Upper lobe of left lung (tissue), 6 donors: ENCODE measurements around the gene PBXIP1. TPM values are rescaled to one million over a fixed set of nuclear protein-coding genes. Genes with fewer than 3 reads are reported as not detected.
"Not testable (repeated sequence)": the region's sequence is repeated elsewhere in the genome, so short reads cannot be mapped to it uniquely, and the experiment has no call there.

ENCODE experiments used
- ATAC-seq, 2 donors: fragments of 200-7000 bp; cut with Tn5 transposase; one replicate each; pipeline ENCODE4 v1.9.1; 2022; ENCODE audit warnings: mild to moderate bottlenecking in 2 of 2, moderate library complexity in 2 of 2; ENCODE audit not compliant: low FRiP score in 2 of 2
- DNase-seq, 2 donors: peaks; one replicate each; pipeline ENCODE4 v3.0.0-alpha.2; 2019 to 2020
- H3K27ac ChIP-seq, 4 donors: fragments of 200-600 bp; sonication (generic); one replicate each; pipeline ENCODE4 v1.5.1; 2016 to 2019
- H3K27me3 ChIP-seq, 4 donors: fragments of 200-600 bp; sonication (generic); one replicate each; pipeline ENCODE4 v1.5.1; 2017 to 2019
- H3K36me3 ChIP-seq, 4 donors: fragments of 200-600 bp; sonication (generic); one replicate each; pipeline ENCODE4 v1.5.1; 2016 to 2019
- H3K4me1 ChIP-seq, 4 donors: fragments of 200-600 bp; sonication (generic); one replicate each; pipeline ENCODE4 v1.5.1; 2018 to 2019
- H3K4me3 ChIP-seq, 4 donors: fragments of 200-600 bp; sonication (generic); one replicate each; pipeline ENCODE4 v1.5.1; 2017 to 2019; ENCODE audit warnings: mild to moderate bottlenecking in 2 of 4, moderate library complexity in 1 of 4
- H3K9me3 ChIP-seq, 4 donors: fragments of 200-600 bp; sonication (generic); one replicate each; pipeline ENCODE4 v1.5.1; 2018 to 2019
- EP300 ChIP-seq, 4 donors: sonication (generic); formaldehyde crosslinking; IDR thresholded peaks; one replicate each; pipeline ENCODE4 v1.5.1; 2017; ENCODE audit warnings: antibody characterized with exemption in 4 of 4, control low read depth in 2 of 4
- POLR2A ChIP-seq, 4 donors: fragments of 450-650 bp; IDR thresholded peaks; one replicate each; pipeline ENCODE4 v1.5.1; 2016 to 2017; ENCODE audit warnings: antibody characterized with exemption in 4 of 4, mild to moderate bottlenecking in 2 of 4
- POLR2AphosphoS5 ChIP-seq, 2 donors: sonication (generic); formaldehyde crosslinking; IDR thresholded peaks; one replicate each; pipeline ENCODE4 v1.5.1; 2017; ENCODE audit warnings: antibody characterized with exemption in 2 of 2
- WGBS, 2 donors: methylation state at CpG; one replicate each; pipeline ENCODE4 v1.1.5; 2017 to 2018; 5-methylcytosine and 5-hydroxymethylcytosine counted together
- total RNA-seq, 6 donors: library from RNA; depleted of rRNA in 4 of 6; stranded (reverse); fragments of >200 nt in 4 of 6; gene quantifications; one replicate each; pipeline versions ENCODE4 v1.1.0 to v1.2.1, GENCODE V29; 2016 to 2021
- TF ChIP-seq, protein P1 (sequence below), 6 experiments: fragments of 450-650 bp in 4 of 6; fragments of 200-600 bp in 2 of 6; sonication (generic) in 2 of 6; IDR thresholded peaks; one replicate each; pipeline ENCODE4 v1.5.1; 2016 to 2019; ENCODE audit warnings: antibody characterized with exemption in 6 of 6
- donor health status: DM: no; HTN: no; CAD: no; lungs with moderate emphysema.
- donor health status: DM: no; HTN: yes; CAD: no; lungs with severe emphysema.

Gene PBXIP1
- total RNA-seq, 6 donors from 2014 or later = 72.1 to 108 (median 83.7) TPM

DNA sequence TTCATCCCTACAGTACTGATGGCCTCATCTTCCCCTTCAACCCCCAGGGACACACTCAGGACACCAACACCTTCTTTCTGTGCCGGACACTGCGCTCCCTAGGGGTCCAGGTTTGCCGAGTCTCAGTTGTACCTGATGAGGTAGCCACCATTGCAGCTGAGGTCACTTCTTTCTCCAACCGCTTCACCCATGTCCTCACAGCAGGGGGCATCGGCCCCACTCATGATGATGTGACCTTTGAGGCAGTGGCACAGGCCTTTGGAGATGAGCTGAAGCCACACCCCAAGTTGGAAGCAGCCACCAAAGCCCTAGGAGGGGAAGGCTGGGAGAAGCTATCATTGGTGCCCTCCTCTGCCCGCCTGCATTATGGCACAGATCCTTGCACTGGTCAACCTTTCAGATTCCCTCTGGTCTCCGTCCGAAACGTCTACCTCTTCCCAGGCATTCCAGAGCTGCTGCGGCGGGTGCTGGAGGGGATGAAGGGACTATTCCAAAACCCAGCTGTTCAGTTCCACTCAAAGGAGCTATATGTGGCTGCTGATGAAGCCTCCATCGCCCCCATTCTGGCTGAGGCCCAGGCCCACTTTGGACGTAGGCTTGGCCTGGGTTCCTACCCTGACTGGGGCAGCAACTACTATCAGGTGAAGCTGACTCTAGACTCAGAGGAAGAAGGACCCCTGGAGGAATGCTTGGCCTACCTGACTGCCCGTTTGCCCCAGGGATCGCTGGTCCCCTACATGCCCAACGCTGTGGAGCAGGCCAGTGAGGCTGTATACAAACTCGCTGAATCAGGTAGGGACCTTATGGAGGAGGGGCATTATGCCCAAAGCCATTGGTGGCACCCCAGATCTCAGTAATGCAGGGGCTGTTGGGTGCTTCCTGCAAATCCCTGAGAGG is 32.4 kb upstream of the PBXIP1 start:
- no peak overlapping the region for H3K4me3 ChIP-seq
- WGBS, 2 donors = 85 to 88% methylated on average over 7 to 17 of the region's 17 CpGs
- no peak for ATAC-seq
- no peak overlapping the region for H3K27ac ChIP-seq
- no peak for DNase-seq
- TF ChIP-seq, protein P1, sequence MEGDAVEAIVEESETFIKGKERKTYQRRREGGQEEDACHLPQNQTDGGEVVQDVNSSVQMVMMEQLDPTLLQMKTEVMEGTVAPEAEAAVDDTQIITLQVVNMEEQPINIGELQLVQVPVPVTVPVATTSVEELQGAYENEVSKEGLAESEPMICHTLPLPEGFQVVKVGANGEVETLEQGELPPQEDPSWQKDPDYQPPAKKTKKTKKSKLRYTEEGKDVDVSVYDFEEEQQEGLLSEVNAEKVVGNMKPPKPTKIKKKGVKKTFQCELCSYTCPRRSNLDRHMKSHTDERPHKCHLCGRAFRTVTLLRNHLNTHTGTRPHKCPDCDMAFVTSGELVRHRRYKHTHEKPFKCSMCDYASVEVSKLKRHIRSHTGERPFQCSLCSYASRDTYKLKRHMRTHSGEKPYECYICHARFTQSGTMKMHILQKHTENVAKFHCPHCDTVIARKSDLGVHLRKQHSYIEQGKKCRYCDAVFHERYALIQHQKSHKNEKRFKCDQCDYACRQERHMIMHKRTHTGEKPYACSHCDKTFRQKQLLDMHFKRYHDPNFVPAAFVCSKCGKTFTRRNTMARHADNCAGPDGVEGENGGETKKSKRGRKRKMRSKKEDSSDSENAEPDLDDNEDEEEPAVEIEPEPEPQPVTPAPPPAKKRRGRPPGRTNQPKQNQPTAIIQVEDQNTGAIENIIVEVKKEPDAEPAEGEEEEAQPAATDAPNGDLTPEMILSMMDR (IDR thresholded peaks at IDR 0.05) = no peak
- TF ChIP-seq EP300 (IDR thresholded peaks at IDR 0.05) = no peak
- TF ChIP-seq POLR2AphosphoS5 (IDR thresholded peaks at IDR 0.05) = no peak
- TF ChIP-seq POLR2A (IDR thresholded peaks at IDR 0.05) = no peak
- no peaks in the 10 kb centered on the region for H3K9me3 ChIP-seq
- H3K4me1 ChIP-seq = peaks cover 10 to 23% (median 12%) of the 10 kb centered on the region in 4 donors
- H3K27me3 ChIP-seq = no peaks in the 10 kb centered on the region
- peaks cover 0 to 49% (median 23%) of the 10 kb centered on the region in 4 donors for H3K36me3 ChIP-seq

DNA sequence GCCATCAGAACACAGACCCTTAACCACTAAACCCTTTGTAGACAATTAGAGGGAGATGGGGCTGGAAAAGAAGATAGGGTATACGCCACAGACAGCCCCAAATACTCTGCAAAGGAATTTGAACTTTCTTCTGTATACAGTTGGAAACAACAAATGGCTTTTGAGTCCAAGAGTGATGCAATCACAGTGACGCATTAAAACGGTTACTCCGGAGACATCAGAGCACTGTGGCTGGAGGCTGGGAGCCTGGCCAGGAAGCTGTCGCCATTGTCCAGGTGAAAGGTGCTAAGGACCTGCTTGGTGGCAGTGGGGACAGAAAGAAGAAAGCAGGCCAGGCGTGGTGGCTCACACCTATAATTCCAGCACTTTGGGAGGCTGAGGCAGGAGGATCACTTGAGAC is 31.4 kb upstream of the PBXIP1 start:
- TF ChIP-seq POLR2A (IDR thresholded peaks at IDR 0.05) = no peak
- Histone ChIP-seq H3K36me3 (peaks cover 0 to 42% (median 21%) of the 10 kb centered on the region in 4 donors), H3K4me3 (no peak overlapping the region), H3K27me3 (no peaks in the 10 kb centered on the region), H3K27ac (no peak overlapping the region), H3K4me1 (peaks cover 14 to 28% (median 16%) of the 10 kb centered on the region in 4 donors), H3K9me3 (no peaks in the 10 kb centered on the region)
- 66 to 75% methylated on average over 6 of the region's 6 CpGs for WGBS, 2 donors
- ATAC-seq (no peak), DNase-seq (no peak)

DNA sequence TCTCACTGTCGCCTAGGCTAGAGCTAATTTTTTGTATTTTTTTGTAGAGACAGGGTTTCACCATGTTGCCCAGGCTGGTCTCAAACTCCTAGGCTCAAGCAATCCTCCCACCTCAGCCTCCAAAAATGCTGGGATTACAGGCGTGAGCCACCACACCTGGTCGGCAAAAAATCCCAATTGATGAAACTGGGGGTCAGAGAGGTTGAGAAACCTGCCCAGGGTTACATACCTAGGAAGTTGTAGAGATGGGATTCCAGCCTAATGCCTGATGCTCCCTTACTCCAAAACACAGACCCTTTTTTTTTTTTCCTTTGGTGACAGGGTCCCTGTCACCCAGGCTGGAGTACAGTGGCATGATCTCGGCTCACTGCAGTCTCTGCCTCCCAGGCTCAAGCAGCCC is 30.8 kb upstream of the PBXIP1 start:
- H3K9me3 ChIP-seq, H3K27me3 ChIP-seq, ATAC-seq, H3K27ac ChIP-seq, DNase-seq, H3K4me3 ChIP-seq: not testable (repeated sequence)
- WGBS, 2 donors = 94 to 96% methylated on average over 4 of the region's 4 CpGs
- H3K4me1 ChIP-seq = peaks cover 16 to 33% (median 18%) of the 10 kb centered on the region in 4 donors
- peaks cover 0 to 41% (median 20%) of the 10 kb centered on the region in 4 donors for H3K36me3 ChIP-seq

DNA sequence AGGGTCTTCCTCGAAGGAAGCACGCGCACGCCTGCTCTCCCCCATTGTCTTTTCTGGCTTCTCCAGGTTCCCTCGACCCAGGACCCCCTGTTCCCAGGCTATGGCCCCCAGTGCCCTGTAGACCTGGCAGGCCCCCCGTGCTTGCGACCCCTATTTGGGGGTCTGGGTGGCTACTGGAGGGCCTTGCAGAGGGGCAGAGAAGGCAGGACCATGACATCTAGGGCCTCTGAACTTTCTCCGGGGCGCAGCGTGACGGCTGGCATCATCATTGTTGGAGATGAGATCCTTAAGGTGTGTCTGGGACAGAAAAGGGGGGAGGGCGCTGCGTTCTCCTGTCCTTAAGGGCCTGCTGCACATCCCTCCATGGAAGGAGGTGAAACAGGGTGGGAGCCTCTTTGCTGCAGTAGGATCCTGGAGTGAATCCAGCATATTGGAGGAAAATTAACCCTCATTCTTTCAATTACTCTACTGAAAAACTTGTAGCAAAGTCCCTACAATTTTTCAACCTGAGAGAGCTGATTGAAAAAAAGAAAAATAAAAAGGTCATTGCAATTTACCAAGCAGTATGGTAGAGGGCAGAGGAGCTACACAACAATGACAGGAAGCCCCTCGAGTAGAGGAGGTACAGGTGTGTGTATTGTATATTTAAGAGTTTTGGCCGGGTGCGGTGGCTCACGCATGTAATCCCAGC is 28.0 kb upstream of the PBXIP1 start:
- Histone ChIP-seq H3K27me3 (no peaks in the 10 kb centered on the region), H3K4me1 (peaks cover 16 to 33% (median 18%) of the 10 kb centered on the region in 4 donors), H3K27ac (peak overlapping the region; percentile 61 to 80 (median 75)), H3K9me3 (no peaks in the 10 kb centered on the region), H3K4me3 (peak overlapping the region; percentile 61 to 75 (median 68)), H3K36me3 (peaks cover 0 to 17% (median 16%) of the 10 kb centered on the region in 4 donors)
- 14 to 17% methylated on average over 16 to 17 of the region's 17 CpGs for WGBS, 2 donors
- TF ChIP-seq POLR2A (IDR thresholded peaks at IDR 0.05) = no peak
- no peak for TF ChIP-seq EP300 (IDR thresholded peaks at IDR 0.05)
- no peak for TF ChIP-seq POLR2AphosphoS5 (IDR thresholded peaks at IDR 0.05)
- ATAC-seq = no peak
- DNase-seq = no peak

DNA sequence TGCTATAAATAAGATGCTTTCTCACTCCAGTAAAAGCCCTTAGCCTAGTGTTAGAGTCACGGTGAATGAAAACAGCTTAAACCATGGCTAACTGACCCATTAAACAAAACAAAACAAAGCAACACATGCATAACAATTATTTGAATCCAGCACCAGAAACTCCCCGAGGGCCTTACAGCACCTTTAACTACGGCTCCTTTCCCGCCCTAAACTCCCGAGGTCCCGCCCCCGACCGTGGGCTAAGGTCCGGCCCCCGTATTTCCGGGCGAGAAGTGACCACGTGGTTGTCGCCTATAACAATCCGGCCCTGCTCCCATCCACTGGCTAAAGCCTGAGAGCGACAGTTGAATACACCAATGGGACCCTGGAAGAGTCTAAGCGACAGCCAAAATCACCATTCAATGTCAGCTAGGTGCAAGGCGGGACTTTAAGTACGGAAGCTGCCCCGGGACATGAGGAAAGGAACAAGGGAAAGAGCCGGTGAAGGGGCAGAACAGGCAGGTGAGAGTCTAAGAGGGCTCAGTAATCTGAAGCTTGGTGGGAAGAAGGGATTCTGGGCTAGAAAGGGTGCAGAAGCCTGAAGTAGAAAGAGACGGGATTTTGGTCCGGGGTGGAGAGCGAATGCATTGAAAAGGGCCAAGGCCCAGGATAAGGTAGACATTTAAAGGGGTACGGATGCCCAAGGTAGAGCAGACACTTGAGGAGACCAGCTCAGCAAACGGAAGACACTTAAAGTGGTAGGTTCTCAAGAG is 27.2 kb upstream of the PBXIP1 start, which contains the start of gene FLAD1:
Gene FLAD1 (plus strand): TSS at position 448 of the 752 bp plus-strand sequence. CDS start 351 bp downstream, outside the sequence.
- DNase-seq = peak; percentile 93 to 97
- Histone ChIP-seq H3K4me1 (peaks cover 16 to 33% (median 18%) of the 10 kb centered on the region in 4 donors), H3K27ac (peak within 1 kb of the TSS; percentile 61 to 80 (median 75)), H3K36me3 (peaks cover 0 to 12% (median 8%) of the 10 kb centered on the region in 4 donors), H3K9me3 (no peaks in the 10 kb centered on the region), H3K27me3 (no peaks in the 10 kb centered on the region), H3K4me3 (peak within 1 kb of the TSS; percentile 61 to 75 (median 68))
- WGBS, 2 donors = 0% methylated on average over 20 to 26 of the region's 26 CpGs
- TF ChIP-seq POLR2AphosphoS5 (IDR thresholded peaks at IDR 0.05) (peak; percentile 79), POLR2A (IDR thresholded peaks at IDR 0.05) (peak in 2 of 4 donors; percentile 11 to 67), EP300 (IDR thresholded peaks at IDR 0.05) (no peak)
- TF ChIP-seq, protein P1 (IDR thresholded peaks at IDR 0.05) = no peak
- peak; percentile 100 for ATAC-seq
